GM23338 (cell line): ENCODE measurements around the gene XYLT1. TPM values are rescaled to one million over a fixed set of nuclear protein-coding genes. Genes with fewer than 3 reads are reported as not detected.

Source experiments
- ATAC-seq: fragments of 200-7000 bp; cut with Tn5 transposase; 3 replicates; pipeline ENCODE4 v1.9.1; 2020
- DNase-seq: peaks from one replicate; pipeline ENCODE4 v3.0.0-alpha.2; 2015; ENCODE audit warnings: low spot score
- H2AFZ ChIP-seq: fragments of 200-600 bp; sonication (generic); 2 replicates; pipeline ENCODE4 v1.8.0; 2016; ENCODE audit warnings: antibody characterized with exemption, mild to moderate bottlenecking, moderate library complexity
- H3F3A ChIP-seq: fragments of 200-600 bp; sonication (generic); replicated peaks from 2 replicates; pipeline ENCODE4 v1.8.0; 2017; ENCODE audit warnings: antibody characterized with exemption, mixed run types, low read depth
- H3K27ac ChIP-seq: fragments of 200-600 bp; sonication (generic); 2 replicates; pipeline ENCODE4 v1.6.1; 2016; ENCODE audit warnings: low read depth
- H3K27me3 ChIP-seq: fragments of 200-600 bp; sonication (generic); 2 replicates; pipeline ENCODE4 v1.8.0; 2016; ENCODE audit warnings: mild to moderate bottlenecking, mixed run types, moderate library complexity; ENCODE audit not compliant: insufficient read depth
- H3K36me3 ChIP-seq: fragments of 200-600 bp; sonication (generic); 2 replicates; pipeline ENCODE4 v1.8.0; 2016; ENCODE audit warnings: mild to moderate bottlenecking; ENCODE audit not compliant: insufficient read depth
- H3K4me1 ChIP-seq: fragments of 200-600 bp; sonication (generic); 2 replicates; pipeline ENCODE4 v1.8.0; 2016; ENCODE audit warnings: mild to moderate bottlenecking, moderate library complexity; ENCODE audit not compliant: insufficient read depth
- H3K4me2 ChIP-seq: fragments of 200-600 bp; sonication (generic); 2 replicates; pipeline ENCODE4 v1.7.1; 2017; ENCODE audit warnings: mixed run types
- H3K4me3 ChIP-seq: fragments of 200-600 bp; sonication (generic); 2 replicates; pipeline ENCODE4 v1.6.1; 2016; ENCODE audit warnings: mixed run types
- H3K79me2 ChIP-seq: fragments of 200-600 bp; sonication (generic); replicated peaks from 2 replicates; pipeline ENCODE4 v1.8.0; 2017; ENCODE audit warnings: mild to moderate bottlenecking; ENCODE audit not compliant: insufficient read depth
- H3K9me2 ChIP-seq: fragments of 200-600 bp; sonication (generic); 2 replicates; pipeline ENCODE4 v1.8.0; 2017; ENCODE audit not compliant: insufficient read depth
- H4K20me1 ChIP-seq: fragments of 200-600 bp; sonication (generic); replicated peaks from 2 replicates; pipeline ENCODE4 v1.8.0; 2017; ENCODE audit warnings: mild to moderate bottlenecking; ENCODE audit not compliant: insufficient read depth
- H3K27ac Mint-ChIP-seq: 2 replicates; pipeline ENCODE4 v1.8.0; 2020; ENCODE audit warnings: inconsistent platforms, mild to moderate bottlenecking, moderate library complexity, mixed read lengths
- H3K27me3 Mint-ChIP-seq: 3 replicates; pipeline ENCODE4 v1.8.0; 2022; ENCODE audit warnings: low read depth, mild to moderate bottlenecking, moderate library complexity, mixed read lengths, inconsistent platforms; ENCODE audit not compliant: insufficient read depth, poor library complexity
- H3K36me3 Mint-ChIP-seq: 3 replicates; pipeline ENCODE4 v1.8.0; 2021; ENCODE audit warnings: low read depth, mild to moderate bottlenecking, inconsistent platforms, moderate library complexity, mixed read lengths
- H3K4me1 Mint-ChIP-seq: 3 replicates; pipeline ENCODE4 v1.8.0; 2020; ENCODE audit warnings: mild to moderate bottlenecking, inconsistent platforms, mixed read lengths
- H3K4me3 Mint-ChIP-seq: 3 replicates; pipeline ENCODE4 v1.8.0; 2021; ENCODE audit warnings: moderate library complexity, mild to moderate bottlenecking, inconsistent platforms, mixed read lengths
- H3K9me3 Mint-ChIP-seq: 3 replicates; pipeline ENCODE4 v1.8.0; 2020; ENCODE audit warnings: moderate library complexity, mild to moderate bottlenecking, inconsistent platforms, mixed read lengths
- CREB1 ChIP-seq: fragments of 250-450 bp; sonication (Bioruptor Pico); IDR thresholded peaks from 2 replicates; pipeline ENCODE4 v1.5.0; 2020; ENCODE audit warnings: low read depth, mild to moderate bottlenecking, moderate library complexity
- CTCF ChIP-seq, 2 experiments: fragments of 200-600 bp in 1 of 2; sonication (generic) in 1 of 2; conservative IDR thresholded peaks; 2 replicates each; pipeline versions ENCODE4 v1.5.1 to v1.6.1; 2016 to 2017; ENCODE audit warnings: antibody characterized with exemption in 2 of 2, low read depth in 2 of 2, mild to moderate bottlenecking in 2 of 2, moderate library complexity in 1 of 2
- ETS1 ChIP-seq: IDR thresholded peaks from 2 replicates; pipeline ENCODE4 v1.6.1; 2016; ENCODE audit warnings: antibody characterized with exemption
- EZH2phosphoT487 ChIP-seq: fragments of 200-600 bp; sonication (generic); IDR thresholded peaks from one replicate; pipeline ENCODE4 v1.8.1; 2018; ENCODE audit warnings: antibody characterized with exemption; ENCODE audit not compliant: unreplicated experiment
- JUNB ChIP-seq: IDR thresholded peaks from one replicate; pipeline ENCODE4 v1.6.1; 2016; ENCODE audit warnings: antibody characterized with exemption; ENCODE audit not compliant: unreplicated experiment
- NANOG ChIP-seq: IDR thresholded peaks from 2 replicates; pipeline ENCODE4 v1.6.1; 2016; ENCODE audit warnings: antibody characterized with exemption, borderline replicate concordance
- POLR2AphosphoS5 ChIP-seq: IDR thresholded peaks from 2 replicates; pipeline ENCODE4 v1.6.1; 2016; ENCODE audit warnings: antibody characterized with exemption, low read depth
- STAT1 ChIP-seq: IDR thresholded peaks from one replicate; pipeline ENCODE4 v1.6.1; 2016; ENCODE audit warnings: antibody characterized with exemption; ENCODE audit not compliant: unreplicated experiment
- ZNF331 ChIP-seq: fragments of 250-450 bp; sonication (Bioruptor Pico); IDR thresholded peaks from 2 replicates; pipeline ENCODE4 v1.5.0; 2020; ENCODE audit warnings: low read depth, mild to moderate bottlenecking, moderate library complexity
- ZNF462 ChIP-seq: fragments of 250-450 bp; sonication (Bioruptor Pico); IDR thresholded peaks from 2 replicates; pipeline ENCODE4 v1.5.0; 2020; ENCODE audit warnings: mild to moderate bottlenecking, moderate library complexity
- polyA plus RNA-seq: library from polyadenylated mRNA; unstranded; fragments of >200 nt; fragmentation: Nextera tagmentation; extraction: Ambion mirVana; gene quantifications from 2 replicates; pipeline ENCODE4 v1.2.1, GENCODE V29; 2016
- total RNA-seq: library from RNA; depleted of rRNA; stranded (reverse); fragments of >200 nt; shearing (Covaris generic); gene quantifications from 2 replicates; pipeline ENCODE4 v1.2.3, GENCODE V29; 2014

The XYLT1 gene
- total and polyA plus RNA-seq, 2 experiments from 2014 or later: 3.5 to 24.7 TPM

GRCh38 chr16:17333229-17333628, 137.5 kb downstream of the XYLT1 start:
- H3K27me3 ChIP-seq: no peaks in the 10 kb centered on the region
- Mint-ChIP-seq H3K27ac (no peak overlapping the region), H3K36me3 (no peaks in the 10 kb centered on the region), H3K4me3 (no peak overlapping the region), H3K4me1 (peaks cover 5% of the 10 kb centered on the region), H3K9me3 (no peaks in the 10 kb centered on the region; the same call in 2 of the 3 replicates), H3K27me3 (peaks cover 1% of the 10 kb centered on the region)
- H3K4me1 ChIP-seq: no peaks in the 10 kb centered on the region
- H3K27ac ChIP-seq: no peak overlapping the region
- H3K79me2 ChIP-seq: 0 out of 2 replicates have a peak, but pooled peaks cover 6% of the 10 kb centered on the region
- H3K36me3 ChIP-seq: no peaks in the 10 kb centered on the region
- DNase-seq (no peak), ATAC-seq (no peak)
- H2AFZ ChIP-seq: no peak overlapping the region
- TF ChIP-seq STAT1 (no peak), ZNF331 (CRISPR knock-in tag) (no peak), ETS1 (no peak), EZH2phosphoT487 (no peak)
- H3F3A ChIP-seq: no peaks in the 10 kb centered on the region
- no peaks in the 10 kb centered on the region for H4K20me1 ChIP-seq
- no peak overlapping the region for H3K4me3 ChIP-seq
- no peaks in the 10 kb centered on the region for H3K9me2 ChIP-seq
- H3K4me2 ChIP-seq: no peak overlapping the region

GRCh38 chr16:17331991-17332390, 138.8 kb downstream of the XYLT1 start:
- H3K27me3 ChIP-seq: no peaks in the 10 kb centered on the region
- no peak overlapping the region for H3K27ac ChIP-seq
- ATAC-seq (no peak), DNase-seq (no peak)
- H3K9me2 ChIP-seq: no peaks in the 10 kb centered on the region
- H3K4me1 ChIP-seq: no peaks in the 10 kb centered on the region
- H3F3A ChIP-seq: no peaks in the 10 kb centered on the region
- H3K4me3 ChIP-seq: no peak overlapping the region
- no peaks in the 10 kb centered on the region for H3K36me3 ChIP-seq
- H4K20me1 ChIP-seq: no peaks in the 10 kb centered on the region
- no peak for TF ChIP-seq CREB1 (CRISPR knock-in tag)
- TF ChIP-seq ZNF462 (CRISPR knock-in tag): no peak
- no peak for TF ChIP-seq JUNB
- TF ChIP-seq POLR2AphosphoS5: no peak
- no peak for TF ChIP-seq NANOG
- no peak for TF ChIP-seq ETS1
- TF ChIP-seq CTCF (conservative IDR thresholded peaks at IDR 0.05; ENCODE audit: low read depth in 2 of 2): no peak
- no peaks in the 10 kb centered on the region; the same call in 2 of the 3 replicates for H3K9me3 Mint-ChIP-seq
- 0 out of 2 replicates have a peak, but pooled peaks cover 6% of the 10 kb centered on the region for H3K79me2 ChIP-seq
- no peak overlapping the region for H3K27ac Mint-ChIP-seq
- no peaks in the 10 kb centered on the region for H3K27me3 Mint-ChIP-seq
- H3K4me2 ChIP-seq: no peak overlapping the region
- H2AFZ ChIP-seq: no peak overlapping the region
- no peaks in the 10 kb centered on the region for H3K36me3 Mint-ChIP-seq
- peaks cover 5% of the 10 kb centered on the region for H3K4me1 Mint-ChIP-seq
- no peak overlapping the region for H3K4me3 Mint-ChIP-seq
